ENCODE data around the gene IFT81.

IFT81 gene

DNA sequence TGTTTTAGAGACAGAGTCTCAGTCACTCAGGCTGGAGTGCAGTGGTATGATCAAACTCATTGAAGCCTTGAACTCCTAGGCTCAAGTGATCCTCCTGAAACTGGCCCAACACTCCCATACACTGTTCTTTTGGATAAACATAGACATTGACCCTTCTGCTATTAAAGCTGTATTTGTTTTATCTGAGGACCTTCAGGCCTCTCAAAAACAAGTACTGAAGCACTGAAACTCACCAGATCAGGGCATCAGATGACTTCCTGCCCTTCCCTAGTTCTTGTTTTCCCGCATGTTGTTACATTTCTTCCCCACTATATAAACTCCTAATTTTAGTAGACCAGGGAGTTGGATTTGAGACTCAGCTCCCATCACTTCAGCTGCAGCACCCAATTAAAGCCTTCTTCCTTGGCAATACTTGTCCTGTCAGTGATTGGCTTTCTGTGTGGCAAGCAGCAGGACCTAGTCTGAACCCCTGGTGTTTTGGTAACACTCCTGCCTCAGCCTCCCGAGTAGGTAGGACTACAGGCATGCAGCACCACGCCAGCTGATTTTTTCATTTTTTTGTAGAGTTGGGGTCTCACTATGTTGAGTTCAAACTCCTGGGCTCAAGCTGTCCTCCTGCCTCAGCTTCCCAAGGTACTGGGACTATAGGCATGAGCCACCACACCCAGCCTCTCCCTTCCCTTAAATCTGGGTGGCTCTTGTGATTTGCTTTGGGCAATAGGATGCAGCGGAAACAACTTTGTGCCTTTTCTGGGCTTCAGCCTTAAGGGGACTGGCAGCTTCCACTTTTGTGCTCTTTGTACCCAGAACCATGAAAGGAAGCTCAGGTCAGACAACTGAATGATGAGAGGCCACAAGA lies 12.5 kb upstream of the IFT81 start:
- H3K4me1 ChIP-seq (ENCODE audit: low read depth, poor library complexity, severe bottlenecking): no peaks in the 10 kb centered on the region

DNA sequence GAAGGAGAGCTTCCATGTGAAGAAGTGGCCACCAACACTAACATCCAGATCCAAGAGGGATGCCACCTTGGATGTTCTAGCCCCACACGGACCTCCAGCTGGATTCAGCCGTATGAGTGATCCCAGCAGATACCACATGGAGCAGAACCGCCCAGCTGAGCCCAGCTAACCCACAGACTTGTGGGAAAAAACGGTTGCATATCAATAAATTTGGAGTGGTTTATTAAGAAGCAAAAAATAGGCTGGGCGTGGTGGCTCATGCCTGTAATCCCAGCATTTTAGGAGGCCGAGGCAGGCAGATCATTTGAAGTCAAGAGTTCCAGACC lies 11.9 kb upstream of the IFT81 start:
- H3K27ac ChIP-seq: no peak overlapping the region
- H3K4me1 ChIP-seq (ENCODE audit: low read depth, poor library complexity, severe bottlenecking): no peaks in the 10 kb centered on the region
- TF ChIP-seq, protein P1, sequence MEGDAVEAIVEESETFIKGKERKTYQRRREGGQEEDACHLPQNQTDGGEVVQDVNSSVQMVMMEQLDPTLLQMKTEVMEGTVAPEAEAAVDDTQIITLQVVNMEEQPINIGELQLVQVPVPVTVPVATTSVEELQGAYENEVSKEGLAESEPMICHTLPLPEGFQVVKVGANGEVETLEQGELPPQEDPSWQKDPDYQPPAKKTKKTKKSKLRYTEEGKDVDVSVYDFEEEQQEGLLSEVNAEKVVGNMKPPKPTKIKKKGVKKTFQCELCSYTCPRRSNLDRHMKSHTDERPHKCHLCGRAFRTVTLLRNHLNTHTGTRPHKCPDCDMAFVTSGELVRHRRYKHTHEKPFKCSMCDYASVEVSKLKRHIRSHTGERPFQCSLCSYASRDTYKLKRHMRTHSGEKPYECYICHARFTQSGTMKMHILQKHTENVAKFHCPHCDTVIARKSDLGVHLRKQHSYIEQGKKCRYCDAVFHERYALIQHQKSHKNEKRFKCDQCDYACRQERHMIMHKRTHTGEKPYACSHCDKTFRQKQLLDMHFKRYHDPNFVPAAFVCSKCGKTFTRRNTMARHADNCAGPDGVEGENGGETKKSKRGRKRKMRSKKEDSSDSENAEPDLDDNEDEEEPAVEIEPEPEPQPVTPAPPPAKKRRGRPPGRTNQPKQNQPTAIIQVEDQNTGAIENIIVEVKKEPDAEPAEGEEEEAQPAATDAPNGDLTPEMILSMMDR (conservative IDR thresholded peaks at IDR 0.05; ENCODE audit: low read depth, low read length): no peak
- H2AFZ ChIP-seq (ENCODE audit: low read depth): no peak overlapping the region
- H3K36me3 ChIP-seq (ENCODE audit: insufficient read depth): no peaks in the 10 kb centered on the region
- H3K4me2 ChIP-seq: no peak overlapping the region
- H3K9ac ChIP-seq: no peak overlapping the region
- no peaks in the 10 kb centered on the region for H4K20me1 ChIP-seq (ENCODE audit: insufficient read depth)
- H3K27me3 ChIP-seq (ENCODE audit: insufficient read depth, low read depth): no peaks in the 10 kb centered on the region
- no peaks in the 10 kb centered on the region for H3K79me2 ChIP-seq (ENCODE audit: insufficient read depth, low read depth)
- H3K4me3 ChIP-seq (IDR thresholded peaks at IDR 0.05; ENCODE audit: insufficient read depth, low read depth, low read length): no peak overlapping the region

More for the DNA sequence above, 12.5 kb upstream of the IFT81 start:
- no peak overlapping the region for H3K9ac ChIP-seq
- H3K79me2 ChIP-seq (ENCODE audit: insufficient read depth, low read depth): no peaks in the 10 kb centered on the region
- H3K4me3 ChIP-seq (IDR thresholded peaks at IDR 0.05; ENCODE audit: insufficient read depth, low read depth, low read length): no peak overlapping the region
- H3K27me3 ChIP-seq (ENCODE audit: insufficient read depth, low read depth): no peaks in the 10 kb centered on the region
- no peaks in the 10 kb centered on the region for H3K36me3 ChIP-seq (ENCODE audit: insufficient read depth)
- TF ChIP-seq, protein P1 (conservative IDR thresholded peaks at IDR 0.05; ENCODE audit: low read depth, low read length): no peak
- H3K27ac ChIP-seq: no peak overlapping the region
- no peak overlapping the region for H3K4me2 ChIP-seq
- H4K20me1 ChIP-seq (ENCODE audit: insufficient read depth): no peaks in the 10 kb centered on the region
- no peak overlapping the region for H2AFZ ChIP-seq (ENCODE audit: low read depth)

DNA sequence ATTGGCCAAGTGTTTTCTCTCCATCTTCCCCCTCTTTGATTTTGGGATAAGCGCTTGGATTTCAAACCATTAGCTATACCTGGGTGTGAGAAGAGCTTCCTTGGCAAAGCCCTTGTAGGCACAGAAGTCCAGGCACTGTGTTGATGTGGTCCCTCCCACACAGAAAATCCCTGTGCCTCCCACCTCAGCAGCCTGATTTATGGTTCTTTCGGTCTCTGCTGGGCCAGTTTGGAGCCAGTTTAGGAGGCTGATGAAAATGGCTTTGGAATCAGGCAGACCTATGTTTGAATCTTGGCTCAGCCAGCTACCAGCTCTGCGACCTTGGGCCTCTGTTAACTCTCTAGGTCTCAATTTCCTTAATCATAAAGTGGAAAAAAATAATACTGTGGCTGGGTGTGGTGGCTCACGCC lies 9.6 kb upstream of the IFT81 start:
- Histone ChIP-seq H3K27ac (no peak overlapping the region), H3K4me3 (IDR thresholded peaks at IDR 0.05; ENCODE audit: insufficient read depth, low read depth, low read length) (no peak overlapping the region), H3K79me2 (ENCODE audit: insufficient read depth, low read depth) (no peaks in the 10 kb centered on the region), H3K27me3 (ENCODE audit: insufficient read depth, low read depth) (no peaks in the 10 kb centered on the region), H3K36me3 (ENCODE audit: insufficient read depth) (no peaks in the 10 kb centered on the region), H2AFZ (ENCODE audit: low read depth) (no peak overlapping the region), H4K20me1 (ENCODE audit: insufficient read depth) (no peaks in the 10 kb centered on the region), H3K4me2 (no peak overlapping the region), H3K9ac (no peak overlapping the region), H3K4me1 (ENCODE audit: low read depth, poor library complexity, severe bottlenecking) (no peaks in the 10 kb centered on the region)
- TF ChIP-seq, protein P1 (conservative IDR thresholded peaks at IDR 0.05; ENCODE audit: low read depth, low read length): no peak

DNA sequence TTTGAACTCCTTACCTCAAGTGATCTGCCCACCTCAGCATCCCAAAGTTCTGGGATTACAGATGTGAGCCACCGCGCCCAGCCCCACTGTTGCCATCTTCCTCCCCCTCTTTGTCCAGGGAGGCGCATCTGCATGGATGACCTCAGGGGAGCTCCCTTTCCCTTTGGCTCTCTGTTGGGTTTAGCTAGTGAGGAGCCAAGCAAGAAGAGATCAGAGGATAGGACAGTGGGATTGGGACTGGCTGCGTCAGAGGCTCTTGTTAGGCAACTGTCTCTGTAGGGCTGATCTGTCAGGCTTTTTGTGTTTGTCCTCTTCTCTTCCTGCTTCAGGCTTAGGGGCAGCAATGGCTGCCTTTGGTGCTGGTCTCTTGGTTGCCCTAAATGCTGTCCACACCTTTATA lies 8.5 kb upstream of the IFT81 start:
- no peak overlapping the region for H2AFZ ChIP-seq (ENCODE audit: low read depth)
- no peaks in the 10 kb centered on the region for H3K36me3 ChIP-seq (ENCODE audit: insufficient read depth)
- H3K9ac ChIP-seq: no peak overlapping the region
- H4K20me1 ChIP-seq (ENCODE audit: insufficient read depth): no peaks in the 10 kb centered on the region
- no peaks in the 10 kb centered on the region for H3K79me2 ChIP-seq (ENCODE audit: insufficient read depth, low read depth)
- H3K27ac ChIP-seq: no peak overlapping the region
- H3K4me2 ChIP-seq: no peak overlapping the region
- no peaks in the 10 kb centered on the region for H3K27me3 ChIP-seq (ENCODE audit: insufficient read depth, low read depth)
- TF ChIP-seq, protein P1 (conservative IDR thresholded peaks at IDR 0.05; ENCODE audit: low read depth, low read length): no peak
- H3K4me3 ChIP-seq (IDR thresholded peaks at IDR 0.05; ENCODE audit: insufficient read depth, low read depth, low read length): no peak overlapping the region
- H3K4me1 ChIP-seq (ENCODE audit: low read depth, poor library complexity, severe bottlenecking): no peaks in the 10 kb centered on the region

All from KMS-11 (cell line).